Bronchial epithelial cell (primary cell): ENCODE results near the gene PFKM. TPM values are rescaled to one million over a fixed set of nuclear protein-coding genes. Genes with fewer than 3 reads are reported as not detected.

Source experiments
- DNase-seq: peaks from one replicate; pipeline ENCODE4 v3.0.0-alpha.2; 2010; ENCODE audit warnings: low read depth
- FAIRE-seq: peaks from 2 replicates; lab custom pipeline; 2011; peaks lifted over from hg19 to GRCh38; lab: Jason Lieb, UNC
- H3K27me3 ChIP-seq: 2 replicates; pipeline ENCODE4 v1.5.1; 2011; ENCODE audit warnings: low read length; ENCODE audit not compliant: control insufficient read depth, insufficient read depth
- H3K36me3 ChIP-seq: 2 replicates; pipeline ENCODE4 v1.5.1; 2011; ENCODE audit warnings: low read length; ENCODE audit not compliant: control insufficient read depth, insufficient read depth
- H3K4me3 ChIP-seq: 2 replicates; pipeline ENCODE4 v1.5.1; 2011; ENCODE audit warnings: mild to moderate bottlenecking, low read depth, low read length, control low read depth
- total RNA-seq: library from RNA; depleted of rRNA; stranded (reverse); fragments of >200 nt; gene quantifications from 2 replicates; pipeline ENCODE4 v1.2.1, GENCODE V29; 2014
- TF ChIP-seq, protein P1 (sequence below): IDR thresholded peaks from 2 replicates; pipeline ENCODE4 v1.5.1; 2011; ENCODE audit warnings: mild to moderate bottlenecking, moderate library complexity, low read length, control low read depth, inconsistent platforms; ENCODE audit not compliant: insufficient read depth, severe bottlenecking

PFKM gene
- total RNA-seq, 1 donor from 2014 or later: 45.8 TPM

DNA sequence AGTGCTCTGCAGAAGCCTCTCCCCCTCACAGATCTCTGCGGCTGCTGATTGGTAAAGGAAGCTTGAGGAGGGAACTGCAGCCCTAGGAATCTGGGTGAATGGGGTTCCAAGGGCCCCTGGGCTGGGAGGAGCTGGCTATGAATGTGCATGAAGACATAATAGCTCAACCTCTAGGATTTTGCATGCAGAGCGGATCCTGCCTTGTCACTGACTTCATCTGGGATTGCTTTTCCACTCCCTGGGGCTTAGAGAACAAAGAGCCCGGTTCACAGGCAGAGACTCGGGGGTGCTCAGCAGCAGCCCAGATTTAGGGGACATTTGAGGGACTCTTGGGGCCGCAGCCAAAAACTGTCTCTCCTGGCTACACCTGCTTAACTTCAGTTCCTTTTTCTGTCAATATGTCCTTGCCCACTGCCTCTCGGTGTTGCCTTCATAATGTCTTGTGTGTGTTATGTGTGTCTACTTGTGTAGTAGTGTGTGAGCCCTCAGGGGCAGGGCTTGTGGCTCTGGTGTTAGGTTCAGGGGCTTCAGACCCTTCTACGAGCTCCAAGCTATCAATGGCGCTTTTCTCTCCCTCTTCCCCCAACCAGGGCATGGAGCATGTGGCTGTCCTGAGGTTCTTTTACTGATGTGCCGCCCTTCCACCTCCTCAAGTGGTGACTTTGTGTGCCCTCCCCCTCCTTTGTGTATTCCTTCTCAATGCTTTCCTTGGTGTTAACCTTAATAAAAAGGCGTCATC, 66.2 kb downstream of the PFKM start:
- H3K36me3 ChIP-seq: no peaks in the 10 kb centered on the region
- TF ChIP-seq, protein P1, sequence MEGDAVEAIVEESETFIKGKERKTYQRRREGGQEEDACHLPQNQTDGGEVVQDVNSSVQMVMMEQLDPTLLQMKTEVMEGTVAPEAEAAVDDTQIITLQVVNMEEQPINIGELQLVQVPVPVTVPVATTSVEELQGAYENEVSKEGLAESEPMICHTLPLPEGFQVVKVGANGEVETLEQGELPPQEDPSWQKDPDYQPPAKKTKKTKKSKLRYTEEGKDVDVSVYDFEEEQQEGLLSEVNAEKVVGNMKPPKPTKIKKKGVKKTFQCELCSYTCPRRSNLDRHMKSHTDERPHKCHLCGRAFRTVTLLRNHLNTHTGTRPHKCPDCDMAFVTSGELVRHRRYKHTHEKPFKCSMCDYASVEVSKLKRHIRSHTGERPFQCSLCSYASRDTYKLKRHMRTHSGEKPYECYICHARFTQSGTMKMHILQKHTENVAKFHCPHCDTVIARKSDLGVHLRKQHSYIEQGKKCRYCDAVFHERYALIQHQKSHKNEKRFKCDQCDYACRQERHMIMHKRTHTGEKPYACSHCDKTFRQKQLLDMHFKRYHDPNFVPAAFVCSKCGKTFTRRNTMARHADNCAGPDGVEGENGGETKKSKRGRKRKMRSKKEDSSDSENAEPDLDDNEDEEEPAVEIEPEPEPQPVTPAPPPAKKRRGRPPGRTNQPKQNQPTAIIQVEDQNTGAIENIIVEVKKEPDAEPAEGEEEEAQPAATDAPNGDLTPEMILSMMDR: no peak
- H3K27me3 ChIP-seq: peaks cover 26% of the 10 kb centered on the region
- DNase-seq (no peak), FAIRE-seq (no peak)
- no peak overlapping the region for H3K4me3 ChIP-seq

DNA sequence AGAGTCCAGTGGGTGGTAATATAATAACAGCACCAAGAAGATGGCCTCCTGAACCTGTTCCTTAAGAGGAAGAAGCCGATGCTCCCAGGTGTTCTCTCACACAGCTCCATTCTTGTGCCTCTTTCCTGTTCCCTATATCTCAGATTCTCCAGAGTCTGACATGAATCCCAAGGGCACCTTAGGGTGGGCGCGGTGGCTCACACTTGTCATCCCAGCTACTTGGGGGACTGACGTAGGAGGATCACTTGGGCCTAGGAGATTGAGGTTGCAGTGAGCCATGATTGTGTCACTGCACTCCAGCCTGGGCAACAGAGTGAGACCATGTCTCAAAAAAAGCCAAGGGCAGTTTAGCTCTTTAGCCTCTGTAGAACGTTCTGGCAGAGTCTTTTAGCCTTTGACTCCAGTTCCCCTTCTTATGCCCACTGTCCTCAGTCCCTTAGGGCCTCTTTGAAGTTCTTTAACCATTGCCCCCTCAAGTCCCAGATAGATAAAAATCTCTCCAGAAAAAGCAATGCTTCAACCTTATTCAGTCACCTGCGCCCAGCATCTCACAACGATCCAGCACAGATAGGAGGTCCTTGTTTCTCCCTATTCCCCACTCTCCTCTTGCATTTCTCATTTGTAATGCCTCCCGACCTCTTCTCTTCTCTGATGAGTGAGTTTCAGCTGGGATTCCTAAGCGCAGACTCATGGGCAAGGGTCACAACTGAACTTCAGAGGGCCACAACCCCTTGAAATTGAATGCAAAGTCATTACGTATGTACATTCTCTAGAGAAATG, 68.9 kb downstream of the PFKM start:
- FAIRE-seq (no peak), DNase-seq (no peak)
- no peak overlapping the region for H3K4me3 ChIP-seq
- H3K36me3 ChIP-seq: no peaks in the 10 kb centered on the region
- peaks cover 21% of the 10 kb centered on the region for H3K27me3 ChIP-seq
- TF ChIP-seq, protein P1: no peak

GRCh38 chr12:48189331-48190125, 70.4 kb downstream of the PFKM start:
- no peak for FAIRE-seq
- Histone ChIP-seq H3K36me3 (no peaks in the 10 kb centered on the region), H3K27me3 (peaks cover 12% of the 10 kb centered on the region), H3K4me3 (no peak overlapping the region)
- TF ChIP-seq, protein P1: peak; percentile 72
- peak; percentile 75 for DNase-seq

- Histone ChIP-seq H3K4me3 (no peak overlapping the region), H3K27me3 (no peaks in the 10 kb centered on the region), H3K36me3 (no peaks in the 10 kb centered on the region)
- no peak for FAIRE-seq
- TF ChIP-seq, protein P1: no peak
- DNase-seq: peak; percentile 64
Observed at GRCh38 chr12:48191096-48191495, 71.9 kb downstream of the PFKM start.

DNA sequence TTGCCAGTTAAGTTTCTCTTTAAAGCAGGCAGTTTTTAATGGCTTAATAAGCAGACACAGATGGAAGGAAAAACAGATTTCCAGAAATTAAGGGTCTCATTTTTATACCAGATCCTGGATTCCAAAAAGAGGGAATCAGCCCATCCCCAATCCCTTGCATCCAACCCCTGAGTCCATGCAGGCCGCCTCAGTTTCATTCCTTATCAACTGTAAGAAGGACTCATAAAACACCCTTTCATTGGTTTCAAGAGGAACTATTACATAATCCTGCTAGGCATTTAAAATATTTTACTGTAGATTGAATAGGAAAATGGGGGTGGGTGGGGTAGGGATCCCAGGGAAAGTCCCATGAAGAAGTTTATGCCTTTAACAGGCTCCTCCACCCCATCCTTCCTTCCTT, 73.7 kb downstream of the PFKM start:
- Histone ChIP-seq H3K4me3 (no peak overlapping the region), H3K27me3 (no peaks in the 10 kb centered on the region), H3K36me3 (no peaks in the 10 kb centered on the region)
- TF ChIP-seq, protein P1: no peak
- FAIRE-seq (no peak), DNase-seq (no peak)
